B cell (primary cell): Measurements from ENCODE around the gene LRIG1. TPM values are rescaled to one million over a fixed set of nuclear protein-coding genes. Genes with fewer than 3 reads are reported as not detected.

Experiments used
- ATAC-seq: fragments of 200-7000 bp; cut with Tn5 transposase; one replicate; pipeline ENCODE4 v1.10.0; 2021; ENCODE audit warnings: low read depth, mild to moderate bottlenecking, moderate number of reproducible peaks, moderate library complexity
- CTCF ChIA-PET: fragments of 350-600 bp; sonication (Branson Sonifier 250); formaldehyde crosslinking; loops from one replicate; lab custom pipeline; 2021; ENCODE audit warnings: antibody characterized with exemption, inconsistent platforms; lab: Charles Lee
- POLR2A ChIA-PET: fragments of 350-600 bp; sonication (Branson Sonifier 250); formaldehyde crosslinking; loops from one replicate; lab custom pipeline; 2021; ENCODE audit warnings: antibody characterized with exemption; lab: Charles Lee
- DNase-seq: peaks from one replicate; pipeline ENCODE4 v3.0.0; 2013
- H2AFZ ChIP-seq: 2 replicates; pipeline ENCODE4 v1.6.1; 2012; ENCODE audit warnings: mild to moderate bottlenecking, low read depth, low read length; ENCODE audit not compliant: insufficient read depth, poor library complexity, severe bottlenecking
- H3K27ac ChIP-seq, 2 donors: 1 replicate in 1 of 2; 2 replicates in 1 of 2; pipeline ENCODE4 v1.5.1; 2012 to 2013; ENCODE audit warnings: low read length in 2 of 2, mild to moderate bottlenecking in 2 of 2, moderate library complexity in 1 of 2
- H3K27me3 ChIP-seq, 4 experiments: fragments of 200-600 bp in 1 of 4; sonication (generic) in 1 of 4; replicated peaks in 1 of 4; 1 replicate in 2 of 4; 2 replicates in 2 of 4; pipeline versions ENCODE4 v1.6.1 to v1.7.0; 2013 to 2016; ENCODE audit warnings: low read length in 3 of 4, mild to moderate bottlenecking in 2 of 4, mixed read lengths in 1 of 4, moderate library complexity in 1 of 4; ENCODE audit not compliant: insufficient read depth in 4 of 4, control insufficient read depth in 3 of 4; ENCODE audit errors: control extremely low read depth in 1 of 4
- H3K36me3 ChIP-seq, 2 experiments: replicated peaks in 1 of 2; 1 replicate in 1 of 2; 2 replicates in 1 of 2; pipeline versions ENCODE4 v1.6.1 to v1.7.1; 2013; ENCODE audit warnings: low read length in 1 of 2; ENCODE audit not compliant: insufficient read depth in 2 of 2, control insufficient read depth in 1 of 2; ENCODE audit errors: control extremely low read depth in 1 of 2, extremely low read depth in 1 of 2
- H3K4me1 ChIP-seq, 2 donors: fragments of 200-600 bp in 1 of 2; sonication (generic) in 1 of 2; 1 replicate in 1 of 2; 2 replicates in 1 of 2; pipeline versions ENCODE4 v1.5.1 to v1.6.1; 2013 to 2017; ENCODE audit warnings: low read length in 2 of 2; ENCODE audit not compliant: control insufficient read depth in 2 of 2, insufficient read depth in 2 of 2
- H3K4me2 ChIP-seq: replicated peaks from 2 replicates; pipeline ENCODE3; 2012; ENCODE audit warnings: mild to moderate bottlenecking, low read depth, low read length; ENCODE audit not compliant: poor library complexity, severe bottlenecking
- H3K4me3 ChIP-seq, 5 experiments: fragments of 200-600 bp in 1 of 5; sonication (generic) in 1 of 5; 1 replicate in 3 of 5; 2 replicates in 2 of 5; pipeline versions ENCODE4 v1.5.1 to v1.7.0; 2011 to 2016; ENCODE audit warnings: low read length in 4 of 5, mild to moderate bottlenecking in 4 of 5, low read depth in 2 of 5, control low read depth in 1 of 5, moderate library complexity in 1 of 5; ENCODE audit not compliant: insufficient read depth in 1 of 5; ENCODE audit errors: control extremely low read depth in 1 of 5, extremely low read depth in 1 of 5
- H3K79me2 ChIP-seq: fragments of 200-600 bp; sonication (generic); one replicate; pipeline ENCODE4 v1.6.0; 2016; ENCODE audit warnings: low read length; ENCODE audit not compliant: control insufficient read depth, insufficient read depth
- H3K9ac ChIP-seq: fragments of 200-600 bp; sonication (generic); 2 replicates; pipeline ENCODE4 v1.6.1; 2017; ENCODE audit warnings: mild to moderate bottlenecking, low read length, moderate library complexity
- H3K9me3 ChIP-seq, 3 donors: one replicate each; pipeline versions ENCODE4 v1.6.1 to v1.7.1; 2013; ENCODE audit warnings: low read length in 2 of 3; ENCODE audit not compliant: control insufficient read depth in 2 of 3, insufficient read depth in 1 of 3; ENCODE audit errors: control extremely low read depth in 1 of 3
- H4K20me1 ChIP-seq: 2 replicates; pipeline ENCODE4 v1.6.0; 2012; ENCODE audit warnings: mild to moderate bottlenecking, low read length; ENCODE audit not compliant: insufficient read depth, control insufficient read depth, poor library complexity, severe bottlenecking
- H3K27ac Mint-ChIP-seq: one replicate; pipeline ENCODE4 v1.8.0; 2021; ENCODE audit warnings: mixed read lengths
- H3K27me3 Mint-ChIP-seq: one replicate; pipeline ENCODE4 v1.8.0; 2021; ENCODE audit warnings: mixed read lengths
- H3K4me1 Mint-ChIP-seq: one replicate; pipeline ENCODE4 v1.8.0; 2021; ENCODE audit warnings: mixed read lengths
- H3K4me3 Mint-ChIP-seq: one replicate; pipeline ENCODE4 v1.8.0; 2021; ENCODE audit warnings: mixed read lengths
- H3K9me3 Mint-ChIP-seq: one replicate; pipeline ENCODE4 v1.8.0; 2022; ENCODE audit warnings: mixed read lengths; ENCODE audit not compliant: insufficient read depth
- CTCF ChIP-seq: fragments of 200-600 bp; IDR thresholded peaks from one replicate; pipeline ENCODE4 v1.8.0; 2022; ENCODE audit warnings: antibody characterized with exemption, mild to moderate bottlenecking
- EZH2 ChIP-seq: IDR thresholded peaks from 2 replicates; pipeline ENCODE4 v1.6.1; 2012; ENCODE audit warnings: borderline replicate concordance, low read depth, mild to moderate bottlenecking, moderate library complexity, low read length; ENCODE audit not compliant: insufficient read depth, poor library complexity, severe bottlenecking
- WGBS: methylation state at CpG from one replicate; pipeline ENCODE4 v1.1.5; 2013; ENCODE audit warnings: missing lambda C conversion rate; ENCODE audit not compliant: insufficient coverage; 5-methylcytosine and 5-hydroxymethylcytosine counted together
- intact Hi-C: fragments of 100-400 bp; cut with micrococcal nuclease; formaldehyde crosslinking; loops from one replicate; pipeline ENCODE4 v1.10.0; 2022
- polyA plus RNA-seq: library from polyadenylated mRNA; depleted of rRNA; stranded (reverse); fragments of >200 nt; gene quantifications from 2 replicates; pipeline ENCODE4 v1.2.3, GENCODE V29; 2012
- total RNA-seq, 2 donors: library from RNA; stranded (reverse); fragments of 120-200 nt in 1 of 2; gene quantifications; 1 replicate in 1 of 2; 2 replicates in 1 of 2; pipeline versions ENCODE4 v1.2.3 to v1.2.4, GENCODE V29; 2013 to 2022

The LRIG1 gene
- total and polyA plus RNA-seq, 2 donors (not counting 1 experiment from before 2014, with no cell fraction given), result 9.2 to 12.4 TPM

DNA sequence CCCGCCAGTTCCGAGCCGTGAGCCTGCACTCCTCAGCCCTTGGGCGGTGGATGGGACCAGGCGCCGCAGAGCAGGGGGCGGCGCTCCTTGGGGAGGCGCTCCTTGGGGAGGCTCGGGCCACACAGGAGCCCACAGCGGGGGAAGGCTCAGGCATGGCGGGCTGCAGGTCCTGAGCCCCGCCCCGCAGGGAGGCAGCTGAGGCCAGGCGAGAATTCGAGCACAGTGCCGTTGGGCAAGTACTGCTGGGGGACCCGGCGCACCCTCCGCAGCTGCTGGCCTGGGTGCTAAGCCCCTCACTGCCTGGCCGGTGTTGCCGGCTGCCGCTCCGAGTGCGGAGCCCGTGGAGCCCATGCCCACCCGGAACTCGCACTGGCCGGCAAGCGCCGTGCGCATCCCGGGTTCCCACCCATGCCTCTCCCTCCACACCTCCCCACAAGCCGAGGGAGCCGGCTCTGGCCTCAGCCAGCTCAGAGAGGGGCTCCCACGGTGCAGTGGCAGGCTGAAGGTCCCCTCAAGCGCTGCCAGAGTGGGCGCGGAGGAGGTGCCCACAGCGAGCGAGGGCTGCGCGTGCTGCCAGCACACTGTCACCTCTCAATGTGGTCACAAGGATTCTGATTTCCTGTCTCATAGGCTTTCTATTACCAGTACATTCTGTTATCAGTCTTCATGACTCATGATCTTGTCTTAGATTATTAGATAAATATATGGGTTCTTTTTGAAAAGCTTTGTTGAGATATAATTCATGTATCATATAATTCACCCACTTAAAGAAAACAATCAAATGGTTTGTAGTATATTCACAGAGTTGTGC is 44.0 kb upstream of the LRIG1 start:
- Histone ChIP-seq H3K36me3 (no peaks in the 10 kb centered on the region), H3K4me3 (no peak overlapping the region), H3K4me2 (no peak overlapping the region), H2AFZ (no peak overlapping the region), H3K9ac (no peak overlapping the region), H3K79me2 (no peaks in the 10 kb centered on the region), H3K27ac (no peak overlapping the region), H3K9me3 (peaks cover 0 to 11% (median 0%) of the 10 kb centered on the region in 3 donors), H4K20me1 (no peaks in the 10 kb centered on the region), H3K4me1 (no peaks in the 10 kb centered on the region), H3K27me3 (peaks cover 0 to 3% (median 0%) of the 10 kb centered on the region in 4 experiments)
- H3K27me3 Mint-ChIP-seq, result peaks cover 13% of the 10 kb centered on the region
- DNase-seq (no peak), ATAC-seq (no peak)
- ChIA-PET CTCF (no interaction called here), POLR2A (interaction anchor here (0.6 kb wide), 1 partner anchor 14 kb away, joined by 9 read pairs; no protein-coding TSS in a partner anchor)
- no peaks in the 10 kb centered on the region for H3K4me1 Mint-ChIP-seq
- intact Hi-C loops, result no loop called here
- no peak overlapping the region for H3K27ac Mint-ChIP-seq
- TF ChIP-seq EZH2 (no peak), CTCF (no peak)
- H3K9me3 Mint-ChIP-seq, result peaks cover 6% of the 10 kb centered on the region
- no peak overlapping the region for H3K4me3 Mint-ChIP-seq
- WGBS, result 98% methylated on average over 37 of the region's 43 CpGs

DNA sequence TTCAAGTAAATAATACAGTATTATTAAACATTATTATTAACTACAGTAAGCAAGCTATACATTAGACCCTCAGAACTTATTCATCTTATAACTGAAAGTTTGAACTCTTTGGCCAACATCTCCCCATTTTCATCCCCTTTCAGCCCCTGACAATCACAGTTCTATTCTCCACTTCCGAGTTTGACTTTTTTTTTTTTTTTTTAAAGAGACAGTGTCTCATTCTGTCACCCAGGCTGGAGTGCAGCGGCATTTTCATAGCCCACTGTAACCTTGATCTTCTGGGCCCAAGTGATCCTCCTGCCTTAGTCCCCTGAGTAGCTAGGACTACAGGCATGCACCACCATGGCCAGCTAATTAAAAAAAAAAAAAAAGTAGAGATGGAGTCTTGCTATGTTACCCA is 41.3 kb upstream of the LRIG1 start:
- Histone ChIP-seq H3K27me3 (no peaks in the 10 kb centered on the region), H3K9me3 (peaks cover 0 to 11% (median 0%) of the 10 kb centered on the region in 3 donors), H3K27ac (no peak overlapping the region), H3K4me1 (no peaks in the 10 kb centered on the region), H3K79me2 (no peaks in the 10 kb centered on the region), H4K20me1 (no peaks in the 10 kb centered on the region), H3K4me2 (no peak overlapping the region), H3K4me3 (no peak overlapping the region), H3K9ac (no peak overlapping the region), H3K36me3 (no peaks in the 10 kb centered on the region), H2AFZ (no peak overlapping the region)
- no peak for DNase-seq
- Mint-ChIP-seq H3K27me3 (peaks cover 5% of the 10 kb centered on the region), H3K4me3 (no peak overlapping the region), H3K9me3 (peaks cover 6% of the 10 kb centered on the region), H3K27ac (no peak overlapping the region), H3K4me1 (no peaks in the 10 kb centered on the region)
- ATAC-seq, result no peak
- WGBS, result no CpG with 5 or more reads among the region's 2 CpGs
- TF ChIP-seq CTCF (no peak), EZH2 (no peak)
- ChIA-PET POLR2A (no interaction called here), CTCF (no interaction called here)
- intact Hi-C loops, result no loop called here
